Ascending aorta (tissue), 2 donors: ENCODE results near the gene CTH. TPM values are rescaled to one million over a fixed set of nuclear protein-coding genes. Genes with fewer than 3 reads are reported as not detected.
"Not testable (repeated sequence)": the region's sequence is repeated elsewhere in the genome, so short reads cannot be mapped to it uniquely, and the experiment has no call there.

Experiments used
- DNase-seq, 2 donors: peaks; one replicate each; pipeline ENCODE4 v3.0.0-alpha.2; 2019; ENCODE audit warnings: low spot score in 2 of 2
- H3K27ac ChIP-seq, 2 donors: fragments of 200-600 bp; sonication (generic); one replicate each; pipeline ENCODE4 v1.5.1; 2016 to 2017; ENCODE audit warnings: mild to moderate bottlenecking in 1 of 2
- H3K27me3 ChIP-seq: fragments of 200-600 bp; sonication (generic); one replicate; pipeline ENCODE4 v1.5.1; 2017
- H3K36me3 ChIP-seq, 2 donors: fragments of 200-600 bp; sonication (generic); one replicate each; pipeline ENCODE4 v1.5.1; 2016
- H3K4me1 ChIP-seq, 2 donors: fragments of 200-600 bp; sonication (generic); one replicate each; pipeline ENCODE4 v1.5.1; 2016 to 2017; ENCODE audit warnings: mild to moderate bottlenecking in 1 of 2
- H3K4me3 ChIP-seq, 2 donors: fragments of 200-600 bp; sonication (generic); one replicate each; pipeline ENCODE4 v1.5.1; 2016 to 2017; ENCODE audit warnings: mild to moderate bottlenecking in 1 of 2
- H3K9me3 ChIP-seq, 2 donors: fragments of 200-600 bp; sonication (generic); one replicate each; pipeline ENCODE4 v1.5.1; 2016
- CTCF ChIP-seq, 3 experiments: fragments of 200-600 bp in 2 of 3; fragments of 450-650 bp in 1 of 3; sonication (generic) in 2 of 3; IDR thresholded peaks; one replicate each; pipeline ENCODE4 v1.5.1; 2016 to 2019; ENCODE audit warnings: antibody characterized with exemption in 3 of 3, mild to moderate bottlenecking in 1 of 3, moderate library complexity in 1 of 3
- intact Hi-C: fragments of 100-400 bp; cut with DNase I; formaldehyde crosslinking; loops from one replicate; pipeline ENCODE4 v1.15.1; 2023
- total RNA-seq: library from RNA; depleted of rRNA; stranded (reverse); fragments of >200 nt; gene quantifications from one replicate; pipeline ENCODE4 v1.1.0, GENCODE V29; 2016

CTH gene
- total RNA-seq, 1 donor from 2014 or later: 4.3 TPM

GRCh38 chr1:70443739-70444138 is 32.7 kb downstream of the CTH start:
- no peak for TF ChIP-seq CTCF (IDR thresholded peaks at IDR 0.05)

GRCh38 chr1:70449049-70449448 is 38.0 kb downstream of the CTH start:
- Histone ChIP-seq H3K4me3 (no peak overlapping the region), H3K36me3 (no peaks in the 10 kb centered on the region), H3K4me1 (no peaks in the 10 kb centered on the region), H3K9me3 (no peaks in the 10 kb centered on the region), H3K27ac (no peak overlapping the region), H3K27me3 (no peaks in the 10 kb centered on the region)
- intact Hi-C loops: no loop called here
- DNase-seq: no peak
- TF ChIP-seq CTCF (IDR thresholded peaks at IDR 0.05): no peak

More at GRCh38 chr1:70443739-70444138, 32.7 kb downstream of the CTH start:
- Histone ChIP-seq H3K4me1 (no peaks in the 10 kb centered on the region), H3K36me3 (no peaks in the 10 kb centered on the region), H3K4me3 (no peak overlapping the region), H3K27ac (no peak overlapping the region), H3K27me3 (no peaks in the 10 kb centered on the region), H3K9me3 (no peaks in the 10 kb centered on the region)
- no peak for DNase-seq
- intact Hi-C loops: no loop called here

- H3K4me3 ChIP-seq, H3K36me3 ChIP-seq, H3K9me3 ChIP-seq, H3K27ac ChIP-seq, DNase-seq, intact Hi-C loops, H3K27me3 ChIP-seq, H3K4me1 ChIP-seq: not testable (repeated sequence)
Measured at GRCh38 chr1:70452164-70452939, 41.3 kb downstream of the CTH start.

- no peak for DNase-seq
- H3K27ac ChIP-seq: no peak overlapping the region
- intact Hi-C loops: no loop called here
- no peaks in the 10 kb centered on the region for H3K9me3 ChIP-seq
- H3K36me3 ChIP-seq: no peaks in the 10 kb centered on the region
- no peaks in the 10 kb centered on the region for H3K27me3 ChIP-seq
- no peaks in the 10 kb centered on the region for H3K4me1 ChIP-seq
- TF ChIP-seq CTCF (IDR thresholded peaks at IDR 0.05): no peak
- no peak overlapping the region for H3K4me3 ChIP-seq
Measured at GRCh38 chr1:70455291-70455690, 44.2 kb downstream of the CTH start.

GRCh38 chr1:70458131-70458530 is 47.1 kb downstream of the CTH start:
- Histone ChIP-seq H3K9me3 (no peaks in the 10 kb centered on the region), H3K36me3 (no peaks in the 10 kb centered on the region), H3K4me3 (no peak overlapping the region), H3K4me1 (no peaks in the 10 kb centered on the region), H3K27me3 (no peaks in the 10 kb centered on the region), H3K27ac (no peak overlapping the region)
- intact Hi-C loops: no loop called here
- no peak for DNase-seq
- no peak for TF ChIP-seq CTCF (IDR thresholded peaks at IDR 0.05)

GRCh38 chr1:70459496-70460225 is 48.6 kb downstream of the CTH start:
- Histone ChIP-seq H3K4me1 (no peaks in the 10 kb centered on the region), H3K27me3 (no peaks in the 10 kb centered on the region), H3K27ac (no peak overlapping the region), H3K9me3 (no peaks in the 10 kb centered on the region), H3K36me3 (no peaks in the 10 kb centered on the region), H3K4me3 (no peak overlapping the region)
- DNase-seq: no peak
- no peak for TF ChIP-seq CTCF (IDR thresholded peaks at IDR 0.05)
- intact Hi-C loops: no loop called here

- H3K4me1 ChIP-seq, DNase-seq, H3K27ac ChIP-seq, H3K27me3 ChIP-seq, H3K36me3 ChIP-seq, H3K9me3 ChIP-seq, H3K4me3 ChIP-seq, intact Hi-C loops: not testable (repeated sequence)
Measured at GRCh38 chr1:70460740-70461713, 50.0 kb downstream of the CTH start.
